LNCAP (cell line): ENCODE data around the gene TBC1D3C.
"Not testable (repeated sequence)": the region's sequence is repeated elsewhere in the genome, so short reads cannot be mapped to it uniquely, and the experiment has no call there.

Experiments used
- TF ChIP-seq, protein P1 (sequence below): fragments of 450-650 bp; IDR thresholded peaks from 2 replicates; pipeline ENCODE4 v1.5.1; 2017; ENCODE audit warnings: mild to moderate bottlenecking

Gene TBC1D3C

DNA sequence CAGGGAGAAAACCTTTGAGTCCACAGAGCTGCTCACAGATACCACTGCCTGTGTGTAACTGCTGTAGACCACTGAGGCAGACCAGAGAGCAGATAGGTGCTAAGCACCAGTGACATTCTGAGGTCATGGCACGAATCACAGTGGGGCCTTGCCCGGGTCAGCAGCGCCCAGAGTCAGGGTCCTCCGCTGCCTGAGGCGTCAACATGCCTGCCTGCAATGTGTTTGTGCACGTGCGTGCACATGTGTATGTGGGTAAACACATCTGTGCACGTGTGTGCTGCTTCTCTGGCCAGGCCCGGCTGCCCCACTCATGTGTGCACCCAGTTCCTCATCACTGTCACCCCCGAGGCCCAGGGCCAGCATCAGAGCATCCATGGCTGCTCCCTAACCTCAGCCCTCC, at the start of gene TBC1D3C:
TSS of gene TBC1D3C (minus strand) at position 101 of the 400 bp plus-strand sequence. CDS start 1,568 bp downstream, outside the sequence.
- TF ChIP-seq, protein P1, sequence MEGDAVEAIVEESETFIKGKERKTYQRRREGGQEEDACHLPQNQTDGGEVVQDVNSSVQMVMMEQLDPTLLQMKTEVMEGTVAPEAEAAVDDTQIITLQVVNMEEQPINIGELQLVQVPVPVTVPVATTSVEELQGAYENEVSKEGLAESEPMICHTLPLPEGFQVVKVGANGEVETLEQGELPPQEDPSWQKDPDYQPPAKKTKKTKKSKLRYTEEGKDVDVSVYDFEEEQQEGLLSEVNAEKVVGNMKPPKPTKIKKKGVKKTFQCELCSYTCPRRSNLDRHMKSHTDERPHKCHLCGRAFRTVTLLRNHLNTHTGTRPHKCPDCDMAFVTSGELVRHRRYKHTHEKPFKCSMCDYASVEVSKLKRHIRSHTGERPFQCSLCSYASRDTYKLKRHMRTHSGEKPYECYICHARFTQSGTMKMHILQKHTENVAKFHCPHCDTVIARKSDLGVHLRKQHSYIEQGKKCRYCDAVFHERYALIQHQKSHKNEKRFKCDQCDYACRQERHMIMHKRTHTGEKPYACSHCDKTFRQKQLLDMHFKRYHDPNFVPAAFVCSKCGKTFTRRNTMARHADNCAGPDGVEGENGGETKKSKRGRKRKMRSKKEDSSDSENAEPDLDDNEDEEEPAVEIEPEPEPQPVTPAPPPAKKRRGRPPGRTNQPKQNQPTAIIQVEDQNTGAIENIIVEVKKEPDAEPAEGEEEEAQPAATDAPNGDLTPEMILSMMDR = not testable (repeated sequence)
